ENCODE data around the gene WDR33.
"Not testable (repeated sequence)": the region's sequence is repeated elsewhere in the genome, so short reads cannot be mapped to it uniquely, and the experiment has no call there.

Gene WDR33

DNA sequence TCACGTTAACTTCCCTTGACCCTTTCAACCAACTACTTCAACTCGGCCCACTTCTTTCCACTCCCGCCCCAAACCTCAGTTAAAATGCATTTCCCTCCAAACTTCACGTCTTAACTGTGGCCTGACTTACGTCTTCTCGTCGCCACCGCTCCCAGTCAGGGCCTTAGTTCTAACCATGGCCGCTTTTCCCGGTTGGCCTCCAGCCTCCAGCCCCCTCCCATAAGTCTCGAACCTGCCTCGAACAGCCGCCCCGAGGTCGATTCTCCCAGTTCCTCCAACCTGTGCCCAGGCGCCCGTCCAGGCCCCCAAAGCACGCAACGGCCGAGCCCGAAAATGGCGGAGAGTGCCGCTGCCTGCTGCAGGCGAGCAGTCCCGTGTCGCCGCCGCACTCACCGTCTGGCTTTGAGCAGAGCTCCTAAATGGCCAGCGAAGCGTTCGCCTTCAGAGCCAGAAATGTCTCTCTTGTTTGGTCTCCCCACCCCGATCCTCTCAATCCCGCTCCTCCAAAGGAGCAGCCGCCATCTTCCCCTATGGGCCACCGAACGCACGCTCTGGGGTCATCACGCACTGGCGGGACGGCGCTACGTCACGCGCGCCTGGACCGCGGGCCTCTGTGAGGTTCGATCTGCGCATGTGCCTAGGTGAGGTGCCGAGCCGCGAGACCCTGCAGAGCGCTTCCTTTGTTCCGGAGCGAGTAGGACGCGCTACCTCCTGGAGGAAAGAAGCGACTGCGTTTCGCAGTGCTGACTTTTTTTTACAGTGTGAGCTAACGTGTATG lies at the start of gene WDR33:
WDR33 (minus strand) TSS at position 553 of the 778 bp plus-strand sequence. CDS start 40,190 bp downstream, outside the sequence.
- DNase-seq = peak; percentile 73

DNA sequence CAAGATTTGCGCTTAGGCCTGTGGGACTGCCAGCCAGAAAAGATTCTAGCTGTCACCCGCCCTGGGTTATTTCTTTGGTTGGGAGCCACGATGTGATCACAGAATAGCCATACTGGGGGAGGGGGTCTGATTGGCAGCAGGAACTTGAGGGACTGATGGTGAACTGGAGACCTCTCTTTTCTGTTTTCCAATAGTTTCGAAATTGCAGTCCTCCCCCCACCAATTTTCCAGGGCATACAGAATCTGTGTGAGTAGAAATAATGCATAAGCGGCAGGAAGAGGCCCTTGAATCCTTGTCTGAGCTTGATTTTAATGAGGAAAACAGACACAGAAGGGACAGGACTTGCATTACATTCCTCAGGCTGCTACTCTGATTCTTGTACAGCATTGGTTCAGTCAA lies 49.2 kb upstream of the WDR33 start:
- no peak for DNase-seq

DNA sequence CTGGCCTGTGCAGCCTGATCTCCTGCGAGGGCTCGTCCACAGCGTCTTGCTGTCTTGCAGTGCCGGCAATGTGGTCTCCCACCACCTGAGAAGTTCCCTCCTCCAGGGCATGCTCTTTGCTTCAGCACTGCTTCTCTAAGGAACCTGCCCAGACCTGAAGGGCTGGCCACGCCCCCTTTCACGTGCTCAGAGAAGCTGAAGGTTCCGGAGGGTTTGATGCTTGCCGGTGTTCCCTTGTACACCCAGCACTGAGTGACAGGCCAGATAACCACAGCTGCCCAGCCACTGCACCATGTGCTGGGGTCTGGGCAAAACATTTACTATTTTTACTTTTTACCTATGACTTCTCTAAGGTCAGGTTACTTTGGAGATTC lies 48.7 kb upstream of the WDR33 start:
- no peak for DNase-seq

DNA sequence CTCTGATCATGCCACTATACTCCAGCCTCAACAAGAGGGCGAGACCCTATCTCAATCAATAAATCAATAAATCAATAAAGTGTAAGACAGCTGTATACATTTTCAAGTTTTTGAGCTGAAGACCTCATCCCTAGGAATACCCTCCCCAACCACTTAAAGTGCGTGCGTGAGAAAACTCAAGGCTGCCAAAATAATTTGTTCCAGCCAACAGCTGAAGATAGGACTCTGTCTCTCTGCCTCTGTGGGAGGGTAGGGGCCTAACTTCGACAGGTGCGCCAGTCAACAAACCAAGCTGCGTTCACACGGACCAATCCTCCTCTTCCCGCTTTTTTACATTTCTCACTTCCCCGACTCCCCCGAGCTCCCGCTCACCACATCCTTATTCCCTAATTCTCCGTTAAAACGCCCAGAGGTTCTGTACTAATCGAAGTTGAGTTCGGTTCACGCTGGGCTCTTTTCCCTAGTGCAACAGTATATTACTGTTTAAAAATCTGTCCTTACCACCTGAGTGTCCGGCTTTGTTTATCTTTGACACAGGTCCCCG lies 46.4 kb upstream of the WDR33 start:
- DNase-seq = no peak

DNA sequence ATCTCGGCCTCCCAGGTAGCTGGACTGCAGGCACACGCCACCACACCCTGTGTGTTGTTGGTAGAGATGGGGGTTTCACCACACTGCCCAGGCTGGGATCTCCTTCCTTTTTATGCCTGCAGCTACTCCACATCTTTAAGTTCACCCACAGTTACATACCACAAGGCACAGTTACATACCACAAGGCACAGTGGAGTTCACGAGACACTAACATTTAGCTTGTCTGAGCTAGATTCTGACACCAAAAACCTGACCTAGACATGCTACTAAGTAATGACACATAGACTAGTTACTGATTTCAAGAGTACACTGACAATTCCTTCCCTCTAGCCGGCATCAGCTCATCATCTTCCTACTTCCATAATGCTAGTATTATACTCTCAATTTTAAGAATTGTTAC lies 42.7 kb upstream of the WDR33 start:
- DNase-seq = no peak

DNA sequence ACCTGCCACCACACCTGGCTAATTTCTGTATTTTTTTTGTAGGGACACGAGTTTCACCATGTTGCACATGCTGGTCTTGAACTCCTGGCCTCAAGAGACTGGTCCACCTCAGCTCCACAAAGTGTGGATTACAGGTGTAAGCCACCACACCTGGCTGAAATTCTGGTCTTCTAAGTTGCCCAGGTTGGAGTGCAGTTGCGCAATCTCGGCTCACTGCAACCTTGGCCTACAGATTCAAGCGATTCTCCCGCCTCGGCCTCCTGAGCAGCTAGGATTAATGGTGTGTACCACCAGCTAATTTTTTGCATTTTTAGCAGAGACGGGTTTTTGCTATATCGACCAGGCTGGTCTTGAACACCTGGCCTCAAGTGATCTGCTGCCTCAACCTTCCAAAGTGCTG lies 41.4 kb upstream of the WDR33 start:
- no peak for DNase-seq

DNA sequence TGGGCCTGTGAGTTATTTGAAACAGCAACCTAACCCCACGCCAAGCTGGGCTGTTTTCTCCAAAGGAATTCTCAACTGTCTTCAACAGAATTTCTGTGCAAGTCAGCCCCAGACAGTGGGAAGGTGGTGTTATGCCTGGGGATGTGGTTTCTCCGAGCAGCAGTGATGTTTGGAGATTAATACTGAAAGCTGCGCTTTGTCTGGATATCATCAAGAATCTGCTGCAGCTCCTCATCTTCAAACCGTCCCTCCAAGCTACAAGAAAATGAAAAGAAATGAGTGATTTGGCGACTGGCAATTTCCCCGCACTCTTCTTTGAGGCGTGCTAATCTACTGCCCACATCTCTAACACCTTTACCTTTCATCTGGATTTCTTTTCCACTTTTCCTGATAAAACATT lies 37.0 kb upstream of the WDR33 start:
- no peak for DNase-seq

DNA sequence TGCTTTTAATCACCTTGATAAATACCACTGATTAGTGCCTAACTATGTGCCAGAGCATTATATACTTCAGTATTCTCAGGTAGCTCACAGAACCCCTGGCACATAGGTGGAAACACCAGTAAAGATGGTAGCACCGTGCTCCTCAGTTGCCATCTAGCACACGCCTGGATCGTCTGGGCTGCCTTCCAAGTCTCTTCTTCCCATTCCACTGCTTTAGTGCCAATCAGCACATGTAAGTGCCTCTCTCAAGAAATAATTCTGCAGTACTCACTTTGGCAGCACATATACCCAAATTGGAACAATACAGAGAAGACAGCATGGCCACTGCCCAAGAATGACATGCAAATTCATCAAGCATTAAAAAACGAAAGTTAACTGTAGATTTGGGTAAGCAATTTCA lies 34.0 kb upstream of the WDR33 start:
- no peak for DNase-seq

DNA sequence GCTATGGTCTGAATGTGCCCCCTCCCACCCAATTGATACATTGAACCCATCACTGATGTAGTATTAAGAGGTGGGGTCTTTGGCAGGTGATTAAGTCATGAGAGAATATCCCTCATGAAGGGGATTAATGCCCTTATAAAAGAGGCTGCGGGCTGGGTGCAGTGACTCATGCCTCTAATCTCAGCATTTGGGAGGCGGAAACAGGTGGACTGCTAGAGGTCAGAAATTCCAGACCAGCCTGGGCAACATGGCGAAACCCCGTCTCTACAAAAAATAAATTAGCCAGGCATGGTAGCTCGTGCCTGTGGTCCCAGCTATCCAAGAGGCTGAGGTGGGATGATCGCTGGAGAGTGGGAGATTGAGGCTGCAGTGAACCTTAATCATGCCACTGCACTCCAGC lies 32.7 kb upstream of the WDR33 start:
- DNase-seq = no peak

DNA sequence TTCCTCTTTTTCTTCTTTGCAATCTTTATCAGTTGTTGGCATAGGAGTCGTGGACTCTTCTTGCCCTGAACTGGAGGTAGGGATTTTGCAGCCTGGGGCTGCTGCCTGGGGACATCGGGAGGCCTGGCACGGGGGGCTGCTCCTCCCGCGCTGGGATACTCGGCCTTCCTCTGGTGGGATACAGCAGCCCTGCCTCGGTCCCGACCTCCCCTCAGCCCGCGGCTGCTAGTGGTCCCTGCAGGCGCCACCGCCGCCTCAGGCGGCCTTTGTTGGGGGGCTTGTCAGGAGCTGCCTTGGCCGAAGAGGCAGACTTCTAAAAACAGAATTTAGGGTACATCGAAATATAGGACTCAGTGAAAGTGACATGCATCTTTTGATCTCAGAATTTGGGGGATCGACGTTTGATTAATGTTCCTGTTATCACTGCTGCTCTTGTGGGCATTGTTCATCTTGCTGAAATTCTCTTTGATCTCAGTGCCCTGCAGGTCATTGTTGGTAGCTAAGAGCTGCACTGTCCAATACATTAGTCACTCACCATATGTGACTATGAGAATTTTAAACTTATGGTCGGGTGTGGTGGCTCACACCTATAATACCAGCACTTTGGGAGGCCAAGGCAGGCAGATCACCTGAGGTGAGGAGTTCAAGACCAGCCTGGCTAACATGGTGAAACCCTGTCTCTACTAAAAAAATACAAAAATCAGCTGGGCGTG lies 30.7 kb upstream of the WDR33 start:
- no peak for DNase-seq

DNA sequence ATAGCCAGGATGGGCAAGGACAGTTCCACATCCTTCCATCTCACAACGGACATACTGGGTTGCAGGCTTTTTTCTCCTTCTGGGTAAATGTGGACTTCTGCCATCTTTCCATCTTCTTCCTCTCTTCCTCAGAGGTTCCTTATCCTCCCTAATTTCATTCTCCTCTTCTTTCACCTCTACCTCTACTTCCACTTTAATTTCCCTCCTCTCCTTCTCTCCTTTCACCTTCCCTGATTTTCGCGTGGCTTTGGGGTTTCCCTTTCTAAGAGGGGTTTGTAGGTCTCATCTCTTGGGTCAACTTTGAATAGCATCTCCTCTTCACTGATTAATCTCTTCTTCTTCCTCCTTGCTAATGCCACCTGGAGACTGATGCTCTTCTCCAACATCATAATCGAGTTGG lies 29.9 kb upstream of the WDR33 start:
- no peak for DNase-seq

DNA sequence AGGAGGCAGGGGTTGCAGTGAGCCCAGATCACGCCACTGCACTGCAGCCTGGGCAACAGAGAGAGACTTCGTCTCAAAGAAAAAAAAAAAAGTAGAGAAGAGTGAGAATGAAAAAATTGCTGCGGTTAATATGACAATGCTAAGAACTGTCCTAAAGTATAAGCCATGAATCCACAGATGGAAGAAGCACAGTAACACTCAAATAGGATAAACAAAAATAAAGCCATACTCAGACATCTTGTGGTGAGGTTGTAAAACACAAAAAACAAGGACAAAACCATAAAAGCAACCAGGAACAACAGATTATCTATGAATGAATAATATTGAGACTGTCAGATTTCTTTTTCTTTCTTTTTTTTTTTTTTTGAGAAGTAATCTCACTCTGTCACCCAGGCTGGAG lies 24.0 kb upstream of the WDR33 start:
- no peak for DNase-seq

DNA sequence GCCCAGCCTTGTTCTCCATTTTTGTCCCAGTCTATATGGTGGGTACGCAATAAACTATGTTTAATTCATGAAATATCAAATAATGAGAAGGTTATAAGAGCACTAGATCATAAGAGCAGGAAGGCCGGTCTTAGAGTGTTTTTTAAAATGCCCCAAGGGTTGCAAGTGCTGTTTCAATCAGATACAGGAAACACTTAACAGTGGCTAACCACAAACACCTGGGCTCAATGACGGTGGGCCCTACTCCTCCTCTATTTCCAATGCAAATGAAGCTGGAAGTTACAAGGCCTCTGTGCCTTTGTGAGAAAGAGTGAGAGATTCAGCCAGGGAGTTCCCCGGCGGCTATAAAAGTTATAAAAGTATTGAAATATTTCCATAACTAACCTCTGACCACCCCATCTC lies 18.9 kb upstream of the WDR33 start:
- no peak for DNase-seq

DNA sequence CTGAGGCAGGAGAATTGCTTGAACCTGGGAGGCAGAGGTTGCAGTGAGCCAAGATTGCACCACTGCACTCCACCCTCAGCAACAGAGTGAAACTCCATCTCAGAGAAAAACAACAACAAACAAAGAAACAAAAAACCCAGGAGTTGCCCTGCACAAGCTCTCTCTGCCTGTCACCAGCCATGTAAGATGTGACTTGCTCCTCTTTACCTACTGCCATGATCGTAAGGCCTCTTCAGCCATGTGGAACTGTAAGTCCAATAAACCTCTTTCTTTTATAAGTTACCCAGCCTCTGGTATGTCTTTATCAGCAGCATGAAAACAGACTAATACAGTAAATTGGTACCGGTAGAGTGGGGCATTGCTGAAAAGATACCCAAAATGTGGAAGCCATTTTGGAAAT lies 15.7 kb upstream of the WDR33 start:
- DNase-seq = not testable (repeated sequence)

DNA sequence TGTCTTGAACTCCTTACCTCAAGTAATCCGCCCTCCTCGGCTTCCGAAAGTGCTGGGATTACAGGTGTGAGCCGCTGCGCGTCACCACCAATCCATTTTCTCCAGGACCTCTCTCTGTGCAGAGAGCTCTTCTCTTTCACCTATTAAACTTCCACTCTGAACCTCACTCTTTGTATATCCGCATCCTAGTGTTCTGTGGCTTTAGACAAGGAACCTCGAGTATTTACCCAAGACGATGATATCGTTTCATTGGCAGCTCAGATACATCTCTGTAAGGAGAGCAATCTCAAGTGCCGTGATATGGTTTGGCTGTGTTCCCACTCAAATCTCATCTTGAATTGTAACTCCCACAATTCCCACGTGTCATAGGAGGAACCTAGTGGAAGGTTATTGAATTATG lies 15.1 kb upstream of the WDR33 start:
- no peak for DNase-seq

DNA sequence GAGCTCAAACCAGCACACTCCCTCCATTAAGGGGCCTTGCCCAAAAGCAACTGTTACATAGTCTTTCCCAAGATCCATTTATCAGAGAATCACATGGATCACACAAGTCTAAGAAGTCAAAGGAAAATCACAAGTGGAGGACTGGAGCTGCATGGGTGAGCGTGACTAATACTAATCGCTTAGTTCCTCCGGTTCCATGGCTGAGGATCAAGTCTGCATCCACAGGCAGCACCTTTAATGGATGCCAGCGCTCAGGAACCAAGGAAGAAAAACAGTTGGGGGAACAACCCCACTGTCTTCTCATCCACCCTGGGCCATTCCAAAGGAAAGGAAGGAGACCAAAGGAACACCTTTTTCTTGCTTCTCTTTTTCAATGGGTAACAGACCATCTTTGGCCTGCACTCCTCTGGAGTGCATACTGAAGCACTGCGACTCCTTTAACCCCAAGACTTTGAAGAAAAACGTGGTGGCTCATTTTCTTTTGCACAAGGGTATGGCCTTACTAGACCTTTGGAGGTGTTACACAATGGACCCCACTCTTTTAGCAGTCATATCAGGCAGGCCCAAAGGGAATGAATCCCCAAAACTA lies 9.2 kb upstream of the WDR33 start:
- no peak for DNase-seq

DNA sequence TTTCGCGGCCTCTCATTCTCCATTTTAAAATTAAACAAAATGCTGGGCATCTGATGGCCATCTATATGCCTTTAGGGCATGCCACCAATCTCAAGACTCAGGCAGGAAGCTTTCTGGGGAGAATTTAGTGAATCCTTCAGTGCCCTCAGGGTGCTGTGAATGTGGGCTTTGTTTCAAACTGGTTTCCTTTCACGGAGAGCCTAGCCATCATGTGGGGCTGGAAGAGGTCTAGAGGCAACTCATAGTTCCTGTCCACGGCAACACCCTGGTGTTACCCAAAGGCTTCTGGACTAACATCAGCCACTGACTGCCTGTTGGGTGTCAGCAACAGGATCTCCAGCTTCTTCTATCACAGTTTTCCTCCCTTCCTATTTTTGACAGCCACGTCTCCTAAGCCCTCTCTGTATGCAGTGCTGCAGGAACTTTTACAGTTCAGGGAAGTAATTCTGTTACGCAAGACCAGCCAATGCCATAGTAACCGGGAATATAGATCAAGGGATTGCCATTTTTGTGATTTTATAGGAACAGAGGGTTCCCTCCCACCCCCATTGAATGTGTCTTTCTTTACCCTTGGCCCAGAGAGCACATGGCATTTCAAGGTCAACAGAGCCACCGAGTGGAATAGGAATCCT lies 7.9 kb upstream of the WDR33 start:
- DNase-seq = no peak

DNA sequence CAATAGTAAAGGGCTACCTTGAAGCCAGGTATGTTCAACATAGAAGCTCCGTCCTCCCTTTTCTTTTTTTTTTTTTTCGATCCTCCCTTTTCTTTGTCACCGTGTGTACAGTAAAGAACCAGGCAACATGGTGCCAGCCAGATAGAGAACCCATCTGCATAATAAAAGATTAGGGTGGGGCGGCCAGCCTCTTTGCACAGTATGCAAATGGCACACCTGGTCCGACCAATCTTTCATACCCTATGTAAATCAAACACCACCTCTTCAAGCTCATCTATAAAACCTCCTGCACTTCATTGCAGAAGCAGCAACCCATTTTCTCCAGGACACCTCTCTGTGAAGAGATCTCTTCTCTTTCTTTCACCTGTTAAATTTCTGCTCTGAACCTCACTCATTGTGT lies 7.3 kb upstream of the WDR33 start:
- DNase-seq = no peak

DNA sequence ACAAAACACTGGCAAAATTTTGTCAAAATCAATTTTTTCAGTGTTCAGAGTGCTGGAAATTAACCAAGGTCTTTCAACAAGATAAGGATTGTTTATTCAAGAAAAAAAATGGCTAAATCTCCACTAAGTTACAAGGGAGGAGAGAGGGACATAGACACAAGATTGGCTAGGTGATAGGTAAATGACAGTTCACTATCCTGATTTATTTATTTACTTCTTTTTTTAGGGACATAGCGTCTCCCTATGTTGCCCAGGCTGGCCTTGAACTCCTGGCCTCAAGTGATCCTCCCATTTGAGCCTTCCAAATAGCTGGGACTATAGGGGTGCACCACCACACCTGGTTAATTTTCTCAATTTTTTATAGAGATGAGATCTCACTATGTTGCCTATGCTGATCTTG lies 3.7 kb upstream of the WDR33 start:
- DNase-seq = no peak

DNA sequence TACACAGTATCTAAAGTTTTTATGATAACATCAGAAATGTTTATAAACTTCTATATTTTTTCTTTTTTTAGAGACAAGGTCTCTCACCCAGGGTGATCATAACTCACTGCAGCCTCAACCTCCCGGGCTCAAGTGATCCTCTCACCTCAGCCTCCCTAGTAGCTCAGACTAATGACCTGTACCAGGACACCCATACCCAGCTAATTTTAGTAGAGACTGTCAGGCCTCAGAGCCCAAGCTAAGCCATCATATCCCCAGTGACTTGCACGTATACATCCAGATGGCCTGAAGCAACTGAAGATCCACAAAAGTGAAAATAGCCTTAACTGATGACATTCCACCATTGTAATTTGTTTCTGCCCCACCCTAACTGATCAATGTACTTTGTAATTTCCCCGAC lies 1.5 kb upstream of the WDR33 start:
- DNase-seq = not testable (repeated sequence)

DNA sequence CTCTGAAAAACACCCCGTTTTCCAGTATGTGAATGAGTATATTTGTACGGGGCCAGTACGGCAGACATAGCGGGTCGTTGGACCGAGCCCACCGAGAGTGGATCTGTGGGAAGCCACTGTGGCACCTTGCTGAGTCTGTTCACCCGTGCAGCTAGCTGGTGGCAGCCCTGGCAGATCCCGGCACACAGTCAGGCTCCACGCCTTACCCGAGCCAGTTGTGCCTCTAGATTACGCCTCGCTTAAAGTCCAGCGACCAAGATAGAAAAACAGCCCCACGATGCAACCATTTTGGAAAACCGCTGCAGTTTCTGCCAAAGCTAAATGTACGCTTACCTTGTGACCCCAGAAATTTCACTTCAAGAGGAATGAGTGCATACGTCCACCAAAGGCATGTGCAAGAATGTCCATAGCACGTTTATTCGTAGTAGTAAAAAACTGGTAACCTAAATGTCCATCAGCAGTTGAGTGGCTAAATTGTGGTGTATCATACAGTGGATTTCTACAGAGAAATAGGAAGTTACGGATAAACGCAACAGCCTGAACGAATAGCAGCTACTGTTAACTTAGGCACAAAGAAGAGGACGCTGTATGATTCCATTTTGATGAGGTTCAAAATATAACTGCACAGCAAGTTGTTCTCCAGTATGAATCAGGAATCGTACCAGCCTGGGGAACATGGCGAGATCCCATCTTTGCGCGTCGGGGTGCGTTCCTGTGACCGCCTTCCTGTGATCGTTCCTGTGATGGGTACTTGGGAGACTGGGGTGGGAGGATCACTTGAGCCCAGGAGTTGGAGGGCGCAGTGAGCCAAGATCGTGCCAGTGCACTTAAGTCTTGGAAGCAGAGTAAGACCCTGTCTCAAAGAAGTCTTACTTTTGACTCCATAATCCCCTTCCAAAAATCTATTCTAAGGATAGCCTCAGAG lies 688 bp upstream of the WDR33 start:
- no peak for DNase-seq

DNA sequence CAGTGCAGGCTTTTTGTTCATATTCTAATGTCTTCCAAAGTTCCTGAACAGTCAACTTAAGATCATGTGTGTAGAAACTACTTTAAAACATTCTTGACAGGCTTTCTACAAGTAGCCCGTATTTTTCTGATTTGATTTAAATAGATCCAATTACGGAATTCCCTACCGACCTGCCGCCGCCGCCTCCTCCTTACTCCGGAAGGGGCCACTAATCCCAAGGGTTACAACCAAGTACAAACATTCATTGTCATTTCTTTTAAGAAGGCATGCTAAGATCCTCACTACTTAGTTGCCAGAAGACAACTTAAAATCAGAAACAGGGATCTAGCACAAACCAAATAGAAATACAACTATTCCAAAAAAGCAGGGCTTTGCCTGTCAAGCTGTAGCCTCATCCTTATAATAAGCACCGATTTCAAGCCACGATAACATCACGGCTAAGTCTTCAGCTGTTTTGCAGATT lies 784 bp downstream of the WDR33 start:
- no peak for DNase-seq
